Right ventricle myocardium inferior (tissue), 1 donor: Measurements from ENCODE around the gene NCBP1. TPM values are rescaled to one million over a fixed set of nuclear protein-coding genes. Genes with fewer than 3 reads are reported as not detected.
"Not testable (repeated sequence)": the region's sequence is repeated elsewhere in the genome, so short reads cannot be mapped to it uniquely, and the experiment has no call there.

ENCODE experiments used
- ATAC-seq: fragments of 200-7000 bp; cut with Tn5 transposase; one replicate; pipeline ENCODE4 v1.9.1; 2020; ENCODE audit warnings: mild to moderate bottlenecking, moderate library complexity
- DNase-seq: peaks from one replicate; pipeline ENCODE4 v3.0.0; 2021; ENCODE audit errors: missing footprints
- intact Hi-C: fragments of 100-400 bp; cut with DNase I; formaldehyde crosslinking; loops from one replicate; pipeline ENCODE4 v1.11.0; 2022
- long read RNA-seq: library from polyadenylated mRNA; unstranded; transcript quantifications from one replicate; pipeline ENCODE4 v2.0.0, GENCODE V29; 2021
- total RNA-seq: library from RNA; stranded (reverse); fragmentation: NEBNext Ultra II Directional; extraction: Animal tissue kit (Norgen Biotek cat#: 25700); gene quantifications from one replicate; pipeline ENCODE4 v1.2.1, GENCODE V29; 2021
- donor health status: DM: no; HTN: yes; CAD: no; lungs with severe emphysema.

The NCBP1 gene
- total RNA-seq = 20.0 TPM
- long read RNA-seq, full-length matches to known transcripts = 23 of 26 reads
- long read RNA-seq, partial matches to known transcripts = 1 of 26 reads
- long read RNA-seq, other reads (novel, unspliced or antisense) = 2 of 26 reads

- intact Hi-C loops = loop anchor here (2.0 to 10.0 kb wide), 4 partner anchors 34 to 776 kb away; partner anchors contain the start of genes ANP32B and TRMO
- ATAC-seq (peak; percentile 95), DNase-seq (peak; percentile 99)
Measured at GRCh38 chr9:97632985-97633858, at the start of gene NCBP1, which contains the start of gene TSTD2. Gene NCBP1, plus strand, starts transcription at chr9:97633821. Its CDS starts 61 bp downstream, at chr9:97633882. Gene TSTD2, minus strand, starts transcription at chr9:97633368. Its CDS starts 5,806 bp downstream, at chr9:97627562.

- intact Hi-C loops, DNase-seq, ATAC-seq: not testable (repeated sequence)
Measured at GRCh38 chr9:97584778-97585177, 48.8 kb upstream of the NCBP1 start.

- ATAC-seq, intact Hi-C loops, DNase-seq: not testable (repeated sequence)
Measured at GRCh38 chr9:97586909-97587308, 46.7 kb upstream of the NCBP1 start.

GRCh38 chr9:97591535-97591934 is 42.1 kb upstream of the NCBP1 start:
- intact Hi-C loops = no loop called here
- no peak for ATAC-seq

GRCh38 chr9:97592126-97592525 is 41.5 kb upstream of the NCBP1 start:
- no peak for ATAC-seq
- intact Hi-C loops = no loop called here
- no peak for DNase-seq

More at GRCh38 chr9:97591535-97591934, 42.1 kb upstream of the NCBP1 start:
- DNase-seq = no peak

- ATAC-seq (no peak), DNase-seq (no peak)
- intact Hi-C loops = no loop called here
Measured at GRCh38 chr9:97593960-97594359, 39.7 kb upstream of the NCBP1 start.

- ATAC-seq = peak; percentile 75
- intact Hi-C loops = no loop called here
Measured at GRCh38 chr9:97594381-97594921, 39.2 kb upstream of the NCBP1 start.

GRCh38 chr9:97596906-97597305 is 36.7 kb upstream of the NCBP1 start:
- DNase-seq (peak; percentile 13), ATAC-seq (no peak)
- intact Hi-C loops = loop anchor here (5.0 kb wide), 1 partner anchor 70 kb away; no protein-coding TSS in a partner anchor

More at GRCh38 chr9:97594381-97594921, 39.2 kb upstream of the NCBP1 start:
- no peak for DNase-seq

- peak; percentile 56 for ATAC-seq
- intact Hi-C loops = loop anchor here (1.0 to 5.0 kb wide), 4 partner anchors 34 to 97 kb away; partner anchors contain the start of genes NCBP1, TMOD1 and TSTD2
- no peak for DNase-seq
Measured at GRCh38 chr9:97598461-97599288, 34.9 kb upstream of the NCBP1 start.

- DNase-seq (no peak), ATAC-seq (no peak)
- intact Hi-C loops = loop anchor here (1.0 to 5.0 kb wide), 4 partner anchors 33 to 98 kb away; partner anchors contain the start of genes NCBP1, TMOD1 and TSTD2
Measured at GRCh38 chr9:97599314-97599846, 34.2 kb upstream of the NCBP1 start.

GRCh38 chr9:97600531-97601227 is 32.9 kb upstream of the NCBP1 start:
- ATAC-seq (no peak), DNase-seq (no peak)
- intact Hi-C loops = no loop called here

GRCh38 chr9:97601228-97601898 is 32.3 kb upstream of the NCBP1 start:
- no peak for ATAC-seq
- DNase-seq = no peak
- intact Hi-C loops = no loop called here

- intact Hi-C loops = no loop called here
- ATAC-seq = peak; percentile 42
Measured at GRCh38 chr9:97602430-97602829, 31.2 kb upstream of the NCBP1 start.

GRCh38 chr9:97604901-97605645 is 28.5 kb upstream of the NCBP1 start:
- intact Hi-C loops = no loop called here
- no peak for DNase-seq
- no peak for ATAC-seq

More at GRCh38 chr9:97602430-97602829, 31.2 kb upstream of the NCBP1 start:
- peak; percentile 68 for DNase-seq

- DNase-seq = no peak
- peak; percentile 55 for ATAC-seq
- intact Hi-C loops = loop anchor here (1.0 to 2.0 kb wide), 2 partner anchors 147 to 205 kb away; no protein-coding TSS in a partner anchor
Measured at GRCh38 chr9:97615439-97616072, 18.1 kb upstream of the NCBP1 start.

GRCh38 chr9:97617939-97618416 is 15.6 kb upstream of the NCBP1 start:
- ATAC-seq (no peak), DNase-seq (no peak)
- intact Hi-C loops = no loop called here
